Embryonic facial prominence (tissue), 1 donor: ENCODE data around the gene GLT8D2.

Experiments used
- DNase-seq: peaks from one replicate; pipeline ENCODE4 v3.0.0-alpha.2; 2016; ENCODE audit errors: extremely low spot score

Gene GLT8D2

GRCh38 chr12:103948746-103949406, 101.1 kb downstream of the GLT8D2 start:
- no peak for DNase-seq

GRCh38 chr12:103947871-103948555, 102.0 kb downstream of the GLT8D2 start:
- no peak for DNase-seq

GRCh38 chr12:103944964-103945363, 105.0 kb downstream of the GLT8D2 start:
- DNase-seq: no peak
